ENCODE data around the gene NLRP10.

NLRP10 gene

GRCh38 chr11:7974668-7975067 is 9.4 kb upstream of the NLRP10 start:
- no peak for DNase-seq

GRCh38 chr11:7973011-7973410 is 7.8 kb upstream of the NLRP10 start:
- DNase-seq: no peak

DNA sequence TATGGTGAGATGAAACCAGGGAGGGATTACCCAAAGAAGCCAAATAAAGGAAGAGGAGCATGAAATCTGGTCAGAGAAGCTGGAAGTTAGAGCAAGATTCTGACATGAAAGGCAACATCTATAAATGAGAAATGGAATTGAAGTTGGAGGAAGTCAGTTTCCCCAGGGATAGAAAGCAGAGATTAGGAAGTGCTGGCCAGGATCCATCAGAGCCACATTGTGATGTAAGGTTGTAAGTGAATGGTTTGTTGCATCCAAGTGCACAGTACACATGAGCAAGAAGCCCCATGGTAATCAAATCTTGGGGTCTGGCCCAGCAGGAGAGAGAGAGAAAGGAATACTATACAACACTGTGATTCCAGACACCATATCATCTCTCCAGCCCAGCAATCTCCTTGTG is 6.6 kb upstream of the NLRP10 start:
- DNase-seq: no peak

DNA sequence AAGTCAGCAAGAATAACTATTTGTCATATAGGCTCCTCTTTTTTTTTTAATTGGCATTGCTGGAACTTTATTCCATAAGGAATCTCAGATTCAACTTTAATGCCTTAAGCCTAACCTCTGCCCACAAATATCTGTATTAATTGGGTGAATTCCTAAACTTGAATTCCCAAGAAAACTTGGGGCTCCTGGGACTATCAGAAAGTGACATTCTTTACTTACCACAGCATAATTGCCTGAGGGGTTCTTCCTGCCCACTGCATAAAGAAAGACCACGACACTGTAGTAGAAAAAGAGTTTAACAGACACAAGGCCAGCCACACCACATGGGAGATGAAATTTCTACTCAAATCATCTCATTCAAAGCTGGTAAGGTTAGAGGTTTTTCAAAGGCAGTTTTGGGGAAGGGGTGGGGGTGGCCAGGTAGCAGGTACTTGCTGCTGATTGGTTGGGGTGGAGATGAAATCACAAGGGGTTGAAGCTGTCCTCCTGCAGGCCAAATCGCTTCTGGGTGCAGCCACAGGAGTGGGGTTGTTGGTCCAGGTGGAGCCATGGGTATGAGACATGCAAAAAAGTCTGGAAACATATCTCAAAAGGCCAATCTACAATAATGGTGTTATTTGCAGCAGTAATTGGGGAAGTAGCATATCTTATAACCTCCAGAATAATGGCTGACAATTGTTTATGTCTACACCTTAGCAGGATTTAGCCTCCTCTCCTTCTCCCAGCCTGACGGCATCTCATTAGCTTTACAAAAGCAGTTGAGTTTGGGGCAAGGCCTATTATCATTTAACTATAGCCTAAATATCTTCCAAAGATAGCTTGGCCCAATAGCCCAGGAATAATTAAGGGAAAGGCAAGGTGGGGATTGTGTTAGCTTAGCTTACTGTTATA is 4.8 kb upstream of the NLRP10 start:
- DNase-seq: no peak

DNA sequence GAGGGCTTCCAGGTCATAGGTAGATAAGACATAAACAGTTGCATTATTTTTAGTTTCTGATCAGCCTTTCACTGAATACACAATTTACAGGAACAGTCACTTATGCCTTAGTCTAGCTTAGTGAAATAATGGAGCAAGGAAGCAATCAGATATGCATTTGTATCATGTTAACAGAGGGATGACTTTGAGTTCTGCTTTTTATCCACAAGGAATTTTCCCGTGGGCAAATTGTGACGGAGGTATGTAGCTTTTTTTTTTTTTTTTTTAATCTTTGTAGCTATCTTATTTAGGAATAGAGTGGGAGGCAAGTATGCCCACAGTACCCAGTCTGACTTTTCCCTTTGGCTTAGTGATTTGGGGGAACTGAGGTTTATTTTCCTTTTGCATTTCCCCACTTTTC is 3.4 kb upstream of the NLRP10 start:
- no peak for DNase-seq

- no peak for DNase-seq
Measured at GRCh38 chr11:7967826-7968225, 2.6 kb upstream of the NLRP10 start.

- DNase-seq: no peak
Measured at GRCh38 chr11:7967097-7967496, 1.9 kb upstream of the NLRP10 start.

DNA sequence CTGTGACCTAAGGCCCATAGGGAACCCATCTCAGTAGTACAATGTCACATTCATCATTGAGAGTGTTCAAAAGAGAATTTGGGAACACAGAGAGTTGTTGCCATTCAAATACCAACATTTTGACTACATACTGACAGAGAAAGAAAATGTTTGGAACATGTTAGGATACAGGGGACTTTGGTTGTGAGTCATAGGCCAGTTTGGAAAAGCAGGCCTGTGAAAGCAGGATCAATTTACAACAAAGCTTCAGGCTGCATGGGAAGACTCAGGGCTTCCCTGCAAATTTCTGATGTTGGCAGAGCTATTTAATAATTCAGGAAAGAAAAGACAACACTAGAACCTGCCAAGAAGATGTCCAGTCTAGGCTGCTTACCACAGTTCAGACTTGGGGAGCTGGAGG is 374 bp downstream of the NLRP10 start:
- DNase-seq: no peak

DNA sequence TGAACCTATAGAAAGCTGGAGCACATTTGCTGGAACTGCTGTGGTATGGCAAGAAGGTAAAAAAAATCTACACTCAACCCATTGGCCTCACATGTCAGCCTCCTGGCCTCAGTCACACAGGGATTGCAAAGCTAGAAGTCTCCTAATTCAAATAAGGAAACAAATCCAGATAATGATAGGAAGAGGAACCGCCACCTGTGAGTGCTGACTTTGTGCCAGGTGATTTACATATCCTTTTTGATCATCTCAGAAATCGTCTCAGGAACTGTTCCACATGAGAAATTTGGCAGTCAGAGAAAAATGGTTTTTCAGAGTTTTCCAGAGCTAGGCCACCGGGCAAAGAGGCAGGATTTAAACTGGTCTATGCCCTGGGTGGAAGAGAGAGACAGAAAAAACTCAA is 986 bp downstream of the NLRP10 start:
- no peak for DNase-seq

- DNase-seq: peak; percentile 15
Measured at GRCh38 chr11:7955191-7955590, 10.1 kb downstream of the NLRP10 start.

DNA sequence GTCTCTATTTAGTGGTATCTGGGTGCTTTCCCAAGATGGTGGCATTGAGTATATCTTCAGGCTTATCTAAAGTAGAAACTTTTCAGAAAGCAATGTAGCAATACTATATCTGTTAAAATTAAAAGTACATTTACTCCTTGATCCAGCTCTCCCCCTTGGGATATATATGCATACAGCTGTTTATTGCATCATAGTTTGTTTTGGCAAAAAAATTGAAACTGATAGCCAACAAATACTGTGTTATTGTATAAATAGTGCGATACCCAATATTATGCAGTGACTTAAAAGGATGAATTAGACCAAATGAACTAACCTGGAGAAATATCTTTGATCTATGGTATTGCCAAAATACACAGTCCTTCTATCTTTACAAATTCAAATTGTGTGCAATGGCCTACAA is 15.3 kb downstream of the NLRP10 start:
- no peak for DNase-seq

- no peak for DNase-seq
Measured at GRCh38 chr11:7944123-7944522, 21.1 kb downstream of the NLRP10 start.

DNA sequence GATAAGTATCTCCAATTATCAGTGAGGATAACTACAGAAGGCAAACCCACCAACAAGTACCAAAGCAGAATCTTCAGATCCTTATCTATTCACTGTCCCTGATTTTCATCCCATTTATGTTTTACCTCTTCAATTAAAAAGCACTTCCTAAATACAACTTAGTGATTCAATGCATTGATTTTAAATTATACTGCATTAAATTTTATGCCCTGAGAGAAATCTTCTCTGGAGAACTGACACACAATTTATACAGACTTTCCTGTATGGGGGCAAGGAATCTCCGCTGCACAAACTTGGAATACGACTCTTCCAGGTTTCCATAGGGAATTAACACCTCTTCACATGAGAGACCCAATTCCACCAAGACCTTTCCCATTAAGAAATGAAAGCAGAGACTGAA is 23.6 kb downstream of the NLRP10 start, which contains the start of gene OR10A3:
Gene OR10A3 (minus strand): TSS at position 101 of the 400 bp plus-strand sequence. CDS start 2,188 bp downstream, outside the sequence.
- DNase-seq: no peak

DNA sequence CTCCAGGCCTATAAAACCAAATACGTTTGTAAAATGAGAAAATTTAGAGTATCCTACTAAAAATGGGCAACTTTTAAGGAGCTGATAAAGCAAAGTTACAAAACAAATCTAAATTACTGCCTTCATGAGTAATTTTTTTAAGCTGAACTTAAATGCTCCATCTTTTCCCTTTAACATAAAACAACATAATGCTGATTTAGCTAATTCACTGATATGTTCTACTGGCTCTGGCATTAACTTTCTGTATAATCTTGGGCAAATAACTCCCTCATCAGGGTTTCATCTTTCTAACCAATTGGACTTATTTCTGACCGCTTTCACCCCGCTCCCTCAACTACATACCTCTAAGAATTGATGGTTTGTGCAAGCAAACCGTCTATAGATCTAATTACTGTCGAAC is 24.1 kb downstream of the NLRP10 start:
- DNase-seq: no peak

GRCh38 chr11:7936615-7937014 is 28.6 kb downstream of the NLRP10 start:
- DNase-seq: no peak

DNA sequence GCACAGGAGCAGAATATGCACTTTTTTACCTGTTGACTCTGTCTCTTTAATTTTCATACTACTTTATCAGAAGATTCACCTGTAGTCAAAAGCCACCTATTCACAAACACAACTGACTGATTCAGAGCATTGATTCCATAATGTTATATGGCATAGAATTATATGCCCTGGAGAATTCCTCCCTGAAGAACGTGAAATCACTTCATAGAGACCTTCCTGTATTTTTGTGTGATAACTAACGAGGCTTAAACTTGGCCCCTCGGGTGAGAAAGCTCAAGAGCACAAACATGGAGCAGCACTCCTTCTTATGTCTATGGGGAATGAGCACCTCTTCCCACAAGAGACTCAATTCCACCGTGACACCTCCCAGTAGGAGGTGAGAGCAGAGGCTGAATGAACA is 34.1 kb downstream of the NLRP10 start, which contains the start of gene OR10A6:
Gene OR10A6 (minus strand): TSS at position 101 of the 400 bp plus-strand sequence. CDS start 2,606 bp downstream, outside the sequence.
- no peak for DNase-seq

- DNase-seq: no peak
Measured at GRCh38 chr11:7927635-7928034, 37.6 kb downstream of the NLRP10 start.

- no peak for DNase-seq
Measured at GRCh38 chr11:7924536-7924935, 40.7 kb downstream of the NLRP10 start.

DNA sequence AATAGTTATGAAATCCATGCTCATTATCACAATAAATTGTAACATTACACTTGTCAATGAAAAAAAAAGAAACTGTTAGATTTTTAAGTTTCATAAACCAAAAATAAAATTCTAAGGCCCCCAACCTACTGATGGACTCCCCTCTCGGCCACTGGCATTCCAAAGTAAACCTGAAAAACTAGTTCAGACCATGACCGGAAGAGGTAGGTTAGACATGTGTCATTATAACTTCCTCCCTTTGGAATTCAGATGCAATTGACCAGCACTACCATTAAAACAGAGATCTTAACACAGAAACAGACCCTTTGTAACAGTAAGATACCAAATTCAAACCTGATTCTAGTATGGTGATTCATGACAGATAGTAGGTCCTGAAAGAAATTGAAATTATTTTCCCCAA is 47.1 kb downstream of the NLRP10 start:
- DNase-seq: no peak
